DND-41 (cell line): ENCODE data around the gene CLCNKB.

Source experiments
- CTCF ChIP-seq: IDR thresholded peaks from 2 replicates; pipeline ENCODE4 v1.5.1; 2012; ENCODE audit warnings: borderline replicate concordance, low read length, moderate library complexity, mild to moderate bottlenecking; ENCODE audit not compliant: poor library complexity, severe bottlenecking; ENCODE audit errors: extremely low read depth
- EZH2 ChIP-seq: IDR thresholded peaks from 3 replicates; pipeline ENCODE4 v1.6.1; 2012; ENCODE audit warnings: borderline replicate concordance, low read depth, mild to moderate bottlenecking, moderate library complexity, low read length, inconsistent platforms; ENCODE audit not compliant: severe bottlenecking

GRCh38 chr1:16087733-16088132 lies 44.2 kb downstream of the CLCNKB start:
- TF ChIP-seq EZH2 (no peak), CTCF (no peak)
